Astrocyte (in vitro differentiated cells and primary cell): ENCODE results near the gene CABLES1.
"Not testable (repeated sequence)": the region's sequence is repeated elsewhere in the genome, so short reads cannot be mapped to it uniquely, and the experiment has no call there.

Source experiments
- EZH2 ChIP-seq: IDR thresholded peaks from 2 replicates; pipeline ENCODE4 v1.6.1; 2012; ENCODE audit warnings: mild to moderate bottlenecking, low read length, inconsistent platforms; ENCODE audit not compliant: insufficient read depth
- TF ChIP-seq, protein P1 (sequence below): IDR thresholded peaks from 2 replicates; pipeline ENCODE4 v1.5.1; 2011; ENCODE audit warnings: low read depth, mild to moderate bottlenecking, inconsistent platforms, low read length, moderate library complexity; ENCODE audit not compliant: insufficient read depth

DNA sequence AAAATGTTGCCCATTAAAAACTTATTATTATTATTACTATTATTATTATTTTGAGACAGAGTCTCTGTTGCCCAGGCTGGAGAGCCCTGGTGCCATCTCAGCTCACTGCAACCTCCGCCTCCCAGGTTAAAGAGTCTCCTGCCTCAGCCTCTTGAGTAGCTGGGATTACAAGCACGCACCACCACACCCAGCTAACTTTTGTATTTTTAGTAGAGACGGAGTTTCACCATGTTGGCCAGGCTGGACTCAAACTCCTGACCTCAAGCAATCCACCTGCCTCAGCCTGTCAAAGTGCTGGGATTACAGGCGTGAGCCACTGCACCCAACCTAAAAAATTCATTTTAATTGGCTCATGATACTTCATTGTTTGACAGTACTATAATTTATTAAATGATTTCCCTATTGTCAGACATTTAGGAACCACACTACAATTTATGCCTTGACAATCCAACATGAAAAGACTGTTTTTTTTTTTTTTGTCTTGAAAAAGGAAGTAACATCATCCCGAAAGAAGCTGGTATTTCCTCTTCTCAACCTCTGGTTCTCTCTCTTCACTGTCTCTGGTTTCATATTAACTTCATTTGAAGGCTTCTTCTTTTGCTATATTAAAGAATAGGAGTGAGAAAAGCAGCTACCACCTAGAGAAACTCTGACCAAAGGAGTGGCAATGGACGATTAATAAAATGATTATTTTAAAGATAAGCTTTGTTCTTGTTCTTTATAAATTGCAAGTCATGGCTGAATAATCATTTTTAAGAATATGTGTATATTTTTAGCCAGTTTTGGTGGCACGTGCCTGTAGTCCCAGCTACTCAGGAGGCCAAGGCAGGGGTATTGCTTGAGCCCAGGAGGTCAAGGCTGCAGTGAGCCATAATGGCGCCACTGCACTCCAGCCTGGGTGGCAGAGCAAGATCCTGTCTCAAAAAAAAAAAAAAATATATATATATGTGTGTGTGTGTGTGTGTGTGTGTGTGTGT lies 44.0 kb upstream of the CABLES1 start:
- TF ChIP-seq, protein P1, sequence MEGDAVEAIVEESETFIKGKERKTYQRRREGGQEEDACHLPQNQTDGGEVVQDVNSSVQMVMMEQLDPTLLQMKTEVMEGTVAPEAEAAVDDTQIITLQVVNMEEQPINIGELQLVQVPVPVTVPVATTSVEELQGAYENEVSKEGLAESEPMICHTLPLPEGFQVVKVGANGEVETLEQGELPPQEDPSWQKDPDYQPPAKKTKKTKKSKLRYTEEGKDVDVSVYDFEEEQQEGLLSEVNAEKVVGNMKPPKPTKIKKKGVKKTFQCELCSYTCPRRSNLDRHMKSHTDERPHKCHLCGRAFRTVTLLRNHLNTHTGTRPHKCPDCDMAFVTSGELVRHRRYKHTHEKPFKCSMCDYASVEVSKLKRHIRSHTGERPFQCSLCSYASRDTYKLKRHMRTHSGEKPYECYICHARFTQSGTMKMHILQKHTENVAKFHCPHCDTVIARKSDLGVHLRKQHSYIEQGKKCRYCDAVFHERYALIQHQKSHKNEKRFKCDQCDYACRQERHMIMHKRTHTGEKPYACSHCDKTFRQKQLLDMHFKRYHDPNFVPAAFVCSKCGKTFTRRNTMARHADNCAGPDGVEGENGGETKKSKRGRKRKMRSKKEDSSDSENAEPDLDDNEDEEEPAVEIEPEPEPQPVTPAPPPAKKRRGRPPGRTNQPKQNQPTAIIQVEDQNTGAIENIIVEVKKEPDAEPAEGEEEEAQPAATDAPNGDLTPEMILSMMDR, result not testable (repeated sequence)
- not testable (repeated sequence) for TF ChIP-seq EZH2
